ENCODE measurements around the gene PNMA6F.
A peak's percentile ranks its signal among the peaks of the same experiment; 100 is the strongest.
"Not testable (repeated sequence)": the region's sequence is repeated elsewhere in the genome, so short reads cannot be mapped to it uniquely, and the experiment has no call there.

Gene PNMA6F

GRCh38 chrX:153334654-153335295, 13.2 kb upstream of the PNMA6F start:
- no peak for DNase-seq

GRCh38 chrX:153333821-153334653, 12.5 kb upstream of the PNMA6F start, which contains the start of gene ZNF275:
Gene ZNF275, plus strand, starts transcription at chrX:153334153. Its CDS starts 2,527 bp downstream, at chrX:153336680.
- peak; percentile 81 for DNase-seq

- no peak for DNase-seq
These were observed 11.7 kb upstream of the PNMA6F start for GRCh38 chrX:153333266-153333665.

GRCh38 chrX:153327561-153327960, 6.0 kb upstream of the PNMA6F start:
- no peak for DNase-seq

GRCh38 chrX:153320555-153321184, 897 bp downstream of the PNMA6F start:
- no peak for DNase-seq

GRCh38 chrX:153320047-153320443, 1.5 kb downstream of the PNMA6F start:
- not testable (repeated sequence) for DNase-seq

- no peak for DNase-seq
These were observed 2.1 kb downstream of the PNMA6F start for GRCh38 chrX:153319295-153320046.

- DNase-seq, result no peak
These were observed 2.8 kb downstream of the PNMA6F start for GRCh38 chrX:153318811-153319210.

- no peak for DNase-seq
These were observed 3.4 kb downstream of the PNMA6F start for GRCh38 chrX:153317996-153318722.

- no peak for DNase-seq
These were observed 4.3 kb downstream of the PNMA6F start for GRCh38 chrX:153317306-153317705.

GRCh38 chrX:153312842-153313241, 8.7 kb downstream of the PNMA6F start:
- DNase-seq, result no peak

GRCh38 chrX:153312041-153312440, 9.5 kb downstream of the PNMA6F start:
- DNase-seq, result no peak

GRCh38 chrX:153310901-153311300, 10.7 kb downstream of the PNMA6F start:
- DNase-seq, result no peak

- DNase-seq, result no peak
These were observed 14.0 kb downstream of the PNMA6F start for GRCh38 chrX:153307276-153308178.

- DNase-seq, result no peak
These were observed 14.9 kb downstream of the PNMA6F start for GRCh38 chrX:153306527-153307115.

GRCh38 chrX:153305972-153306371, 15.6 kb downstream of the PNMA6F start:
- DNase-seq, result no peak

GRCh38 chrX:153304988-153305736, 16.4 kb downstream of the PNMA6F start:
- DNase-seq, result no peak

GRCh38 chrX:153303276-153304262, 18.0 kb downstream of the PNMA6F start:
- no peak for DNase-seq

GRCh38 chrX:153302796-153303195, 18.8 kb downstream of the PNMA6F start:
- DNase-seq, result no peak

All from central memory CD4-positive, alpha-beta T cell (primary cell).